ENCODE data around the gene GXYLT1.
"Not testable (repeated sequence)": the region's sequence is repeated elsewhere in the genome, so short reads cannot be mapped to it uniquely, and the experiment has no call there.

GXYLT1 gene

DNA sequence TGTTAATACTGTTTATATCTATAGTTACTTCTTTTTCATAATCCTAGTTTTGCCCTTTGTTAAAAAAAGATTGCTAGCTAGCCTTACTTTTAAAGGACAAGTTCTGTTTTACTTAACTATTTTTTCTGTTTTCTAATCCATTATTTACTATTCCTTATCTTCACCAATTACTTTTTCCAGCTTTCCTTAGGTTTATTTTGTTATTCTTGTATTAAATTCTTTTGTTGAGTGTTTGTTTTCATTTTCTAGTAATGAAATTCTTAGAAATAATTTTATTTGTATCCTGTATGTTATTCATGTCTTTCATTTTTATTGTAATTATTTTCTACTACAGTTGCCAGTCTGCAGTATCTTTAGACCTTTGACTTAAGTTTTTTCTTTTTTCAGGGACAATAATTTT is 45.7 kb upstream of the GXYLT1 start:
- Histone ChIP-seq H3K4me1 (ENCODE audit: control insufficient read depth, low read length) (peaks cover 15% of the 10 kb centered on the region), H3K9me2 (replicated peaks; ENCODE audit: control insufficient read depth, low read length) (no peaks in the 10 kb centered on the region), H4K20me1 (ENCODE audit: control insufficient read depth, insufficient read depth, low read depth, low read length) (no peaks in the 10 kb centered on the region), H3K27ac (ENCODE audit: low read depth, low read length) (no peak overlapping the region), H3K27me3 (ENCODE audit: control insufficient read depth, low read length) (no peaks in the 10 kb centered on the region), H3K9me3 (ENCODE audit: control insufficient read depth, insufficient read depth, low read length) (no peaks in the 10 kb centered on the region), H3K36me3 (ENCODE audit: control insufficient read depth, low read length) (peaks cover 2% of the 10 kb centered on the region; the same call in 1 of the 2 replicates), H3K4me3 (ENCODE audit: low read length) (no peak overlapping the region), H3K4me2 (ENCODE audit: low read length) (no peak overlapping the region), H3F3A (ENCODE audit: control insufficient read depth, insufficient read depth) (0 out of 2 replicates have a peak, but pooled peaks cover 5% of the 10 kb centered on the region), H3K79me2 (ENCODE audit: control insufficient read depth, low read length) (peaks cover 7% of the 10 kb centered on the region)
- TF ChIP-seq EZH2phosphoT487 (IDR thresholded peaks at IDR 0.05; ENCODE audit: borderline replicate concordance, low read length) = no peak
- TF ChIP-seq, protein P1, sequence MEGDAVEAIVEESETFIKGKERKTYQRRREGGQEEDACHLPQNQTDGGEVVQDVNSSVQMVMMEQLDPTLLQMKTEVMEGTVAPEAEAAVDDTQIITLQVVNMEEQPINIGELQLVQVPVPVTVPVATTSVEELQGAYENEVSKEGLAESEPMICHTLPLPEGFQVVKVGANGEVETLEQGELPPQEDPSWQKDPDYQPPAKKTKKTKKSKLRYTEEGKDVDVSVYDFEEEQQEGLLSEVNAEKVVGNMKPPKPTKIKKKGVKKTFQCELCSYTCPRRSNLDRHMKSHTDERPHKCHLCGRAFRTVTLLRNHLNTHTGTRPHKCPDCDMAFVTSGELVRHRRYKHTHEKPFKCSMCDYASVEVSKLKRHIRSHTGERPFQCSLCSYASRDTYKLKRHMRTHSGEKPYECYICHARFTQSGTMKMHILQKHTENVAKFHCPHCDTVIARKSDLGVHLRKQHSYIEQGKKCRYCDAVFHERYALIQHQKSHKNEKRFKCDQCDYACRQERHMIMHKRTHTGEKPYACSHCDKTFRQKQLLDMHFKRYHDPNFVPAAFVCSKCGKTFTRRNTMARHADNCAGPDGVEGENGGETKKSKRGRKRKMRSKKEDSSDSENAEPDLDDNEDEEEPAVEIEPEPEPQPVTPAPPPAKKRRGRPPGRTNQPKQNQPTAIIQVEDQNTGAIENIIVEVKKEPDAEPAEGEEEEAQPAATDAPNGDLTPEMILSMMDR (IDR thresholded peaks at IDR 0.05; ENCODE audit: low read depth, low read length, poor library complexity, severe bottlenecking) = no peak

DNA sequence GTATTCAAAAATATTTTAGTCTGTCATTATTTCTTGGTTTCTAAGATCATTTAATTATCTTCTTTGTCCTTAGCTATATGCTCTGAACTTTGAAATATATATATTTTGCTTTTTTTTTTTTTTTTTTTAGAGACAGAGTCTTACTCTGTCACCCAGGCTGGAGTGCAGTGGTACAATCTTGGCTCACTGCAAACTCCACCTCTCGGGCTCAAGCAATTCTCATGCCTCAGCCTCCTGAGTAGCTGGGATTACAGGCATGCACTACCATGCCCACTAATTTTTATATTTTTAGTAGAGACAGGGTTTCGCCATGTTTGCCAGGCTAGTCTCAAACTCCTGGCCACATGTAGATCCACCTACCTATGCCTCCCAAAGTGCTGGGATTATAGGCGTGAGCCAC is 43.6 kb upstream of the GXYLT1 start:
- H3K27ac ChIP-seq (ENCODE audit: low read depth, low read length) = not testable (repeated sequence)

DNA sequence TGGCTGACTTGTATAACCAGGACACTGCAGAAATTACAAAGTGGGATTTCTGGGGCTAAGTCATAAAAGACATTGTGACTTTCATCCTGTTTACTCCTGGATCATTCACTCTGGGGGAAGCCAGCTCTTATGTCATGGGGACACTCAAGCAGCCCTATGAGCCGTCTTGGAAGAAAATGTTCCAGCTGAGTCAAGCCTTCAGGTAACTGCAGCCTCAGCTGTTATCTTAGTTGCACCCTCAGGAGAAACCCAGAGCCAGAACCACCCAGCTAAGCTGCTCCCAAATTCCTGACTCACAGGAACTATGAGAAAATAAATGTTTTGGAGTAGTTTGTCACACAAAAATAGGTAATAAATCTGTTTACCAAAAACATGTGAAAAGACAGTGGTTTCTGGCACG is 43.1 kb upstream of the GXYLT1 start:
- Histone ChIP-seq H3K27me3 (ENCODE audit: control insufficient read depth, low read length) (no peaks in the 10 kb centered on the region), H3K4me1 (ENCODE audit: control insufficient read depth, low read length) (peaks cover 15% of the 10 kb centered on the region), H3F3A (ENCODE audit: control insufficient read depth, insufficient read depth) (0 out of 2 replicates have a peak, but pooled peaks cover 5% of the 10 kb centered on the region), H3K27ac (ENCODE audit: low read depth, low read length) (no peak overlapping the region), H3K4me2 (ENCODE audit: low read length) (no peak overlapping the region), H3K9me2 (replicated peaks; ENCODE audit: control insufficient read depth, low read length) (no peaks in the 10 kb centered on the region), H3K9me3 (ENCODE audit: control insufficient read depth, insufficient read depth, low read length) (no peaks in the 10 kb centered on the region), H3K36me3 (ENCODE audit: control insufficient read depth, low read length) (peaks cover 10% of the 10 kb centered on the region), H3K79me2 (ENCODE audit: control insufficient read depth, low read length) (peaks cover 11% of the 10 kb centered on the region), H4K20me1 (ENCODE audit: control insufficient read depth, insufficient read depth, low read depth, low read length) (no peaks in the 10 kb centered on the region), H3K4me3 (ENCODE audit: low read length) (no peak overlapping the region)
- TF ChIP-seq EZH2phosphoT487 (IDR thresholded peaks at IDR 0.05; ENCODE audit: borderline replicate concordance, low read length) = no peak
- TF ChIP-seq, protein P1 (IDR thresholded peaks at IDR 0.05; ENCODE audit: low read depth, low read length, poor library complexity, severe bottlenecking) = no peak

More for the DNA sequence above, 43.6 kb upstream of the GXYLT1 start:
- not testable (repeated sequence) for H4K20me1 ChIP-seq (ENCODE audit: control insufficient read depth, insufficient read depth, low read depth, low read length); H3K9me3 ChIP-seq (ENCODE audit: control insufficient read depth, insufficient read depth, low read length); H3K27me3 ChIP-seq (ENCODE audit: control insufficient read depth, low read length); H3K4me3 ChIP-seq (ENCODE audit: low read length); H3K4me2 ChIP-seq (ENCODE audit: low read length); H3F3A ChIP-seq (ENCODE audit: control insufficient read depth, insufficient read depth); H3K36me3 ChIP-seq (ENCODE audit: control insufficient read depth, low read length); H3K9me2 ChIP-seq (replicated peaks; ENCODE audit: control insufficient read depth, low read length)
- Histone ChIP-seq H3K79me2 (ENCODE audit: control insufficient read depth, low read length) (peaks cover 11% of the 10 kb centered on the region), H3K4me1 (ENCODE audit: control insufficient read depth, low read length) (peaks cover 15% of the 10 kb centered on the region)

DNA sequence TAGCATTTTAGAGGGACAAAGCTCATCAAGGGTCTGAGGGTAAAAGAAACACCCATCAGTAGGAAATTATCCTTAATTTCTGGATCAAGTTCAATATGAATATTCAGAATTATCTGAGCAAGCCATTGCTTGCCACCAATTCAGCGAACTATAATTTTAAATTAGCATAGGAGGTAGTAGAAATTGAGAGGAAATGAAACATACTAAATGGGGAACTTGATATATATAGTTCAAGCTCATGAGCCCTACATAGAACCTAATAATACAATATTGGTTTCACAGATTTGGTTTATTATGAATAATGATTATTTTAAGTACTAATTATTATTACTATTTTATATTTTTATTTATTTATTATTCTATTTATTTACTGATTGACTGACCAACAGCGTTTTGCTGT is 42.1 kb upstream of the GXYLT1 start:
- H3K4me3 ChIP-seq (ENCODE audit: low read length) = peak overlapping the region; percentile 40
- no peaks in the 10 kb centered on the region for H3K9me3 ChIP-seq (ENCODE audit: control insufficient read depth, insufficient read depth, low read length)
- H3K36me3 ChIP-seq (ENCODE audit: control insufficient read depth, low read length) = peaks cover 13% of the 10 kb centered on the region
- TF ChIP-seq, protein P1 (IDR thresholded peaks at IDR 0.05; ENCODE audit: low read depth, low read length, poor library complexity, severe bottlenecking) = no peak
- TF ChIP-seq EZH2phosphoT487 (IDR thresholded peaks at IDR 0.05; ENCODE audit: borderline replicate concordance, low read length) = no peak
- H3K27ac ChIP-seq (ENCODE audit: low read depth, low read length) = no peak overlapping the region
- no peaks in the 10 kb centered on the region for H4K20me1 ChIP-seq (ENCODE audit: control insufficient read depth, insufficient read depth, low read depth, low read length)
- H3F3A ChIP-seq (ENCODE audit: control insufficient read depth, insufficient read depth) = 0 out of 2 replicates have a peak, but pooled peaks cover 5% of the 10 kb centered on the region
- H3K27me3 ChIP-seq (ENCODE audit: control insufficient read depth, low read length) = no peaks in the 10 kb centered on the region
- H3K4me2 ChIP-seq (ENCODE audit: low read length) = peak overlapping the region; percentile 62
- H3K4me1 ChIP-seq (ENCODE audit: control insufficient read depth, low read length) = peaks cover 15% of the 10 kb centered on the region
- no peaks in the 10 kb centered on the region for H3K9me2 ChIP-seq (replicated peaks; ENCODE audit: control insufficient read depth, low read length)
- H3K79me2 ChIP-seq (ENCODE audit: control insufficient read depth, low read length) = peaks cover 11% of the 10 kb centered on the region
